Measurements from ENCODE around the gene ASB1.

DNA sequence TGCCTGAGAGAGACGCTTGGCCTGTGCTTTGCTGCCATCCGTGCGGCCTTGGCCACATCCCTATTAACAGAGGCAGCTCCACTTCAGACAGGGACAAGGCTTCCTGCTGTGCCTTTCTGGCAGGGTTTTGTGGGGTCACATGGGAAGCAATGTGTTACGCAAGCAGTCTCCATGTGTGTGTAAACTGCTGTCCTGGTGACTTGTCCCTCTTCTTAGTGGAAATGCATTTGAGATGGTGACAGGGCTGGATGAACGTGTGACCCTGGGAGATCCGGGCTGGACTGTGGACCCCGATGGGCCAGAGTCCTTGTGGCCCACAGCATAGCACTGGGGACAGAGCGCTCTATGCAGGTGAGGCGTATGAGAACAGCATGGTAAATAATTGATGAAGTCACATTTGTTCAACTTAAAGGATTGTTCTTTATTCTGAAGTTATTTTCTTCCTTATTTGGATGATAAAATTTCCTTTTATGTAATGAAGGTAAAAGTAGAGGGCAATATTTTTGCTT is 23.2 kb downstream of the ASB1 start:
- TF ChIP-seq POLR2A (IDR thresholded peaks at IDR 0.05), result no peak
- TF ChIP-seq, protein P1, sequence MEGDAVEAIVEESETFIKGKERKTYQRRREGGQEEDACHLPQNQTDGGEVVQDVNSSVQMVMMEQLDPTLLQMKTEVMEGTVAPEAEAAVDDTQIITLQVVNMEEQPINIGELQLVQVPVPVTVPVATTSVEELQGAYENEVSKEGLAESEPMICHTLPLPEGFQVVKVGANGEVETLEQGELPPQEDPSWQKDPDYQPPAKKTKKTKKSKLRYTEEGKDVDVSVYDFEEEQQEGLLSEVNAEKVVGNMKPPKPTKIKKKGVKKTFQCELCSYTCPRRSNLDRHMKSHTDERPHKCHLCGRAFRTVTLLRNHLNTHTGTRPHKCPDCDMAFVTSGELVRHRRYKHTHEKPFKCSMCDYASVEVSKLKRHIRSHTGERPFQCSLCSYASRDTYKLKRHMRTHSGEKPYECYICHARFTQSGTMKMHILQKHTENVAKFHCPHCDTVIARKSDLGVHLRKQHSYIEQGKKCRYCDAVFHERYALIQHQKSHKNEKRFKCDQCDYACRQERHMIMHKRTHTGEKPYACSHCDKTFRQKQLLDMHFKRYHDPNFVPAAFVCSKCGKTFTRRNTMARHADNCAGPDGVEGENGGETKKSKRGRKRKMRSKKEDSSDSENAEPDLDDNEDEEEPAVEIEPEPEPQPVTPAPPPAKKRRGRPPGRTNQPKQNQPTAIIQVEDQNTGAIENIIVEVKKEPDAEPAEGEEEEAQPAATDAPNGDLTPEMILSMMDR (IDR thresholded peaks at IDR 0.05), result no peak
